Stimulated activated naive CD8-positive, alpha-beta T cell treated with anti-CD3 and anti-CD28 coated beads, Interleukin-15, Interleukin-2, amounts not matched to agents 100 ng/mL and 50 ng/mL, for 24 hours (primary cell): ENCODE measurements around the gene SMARCA2.

Experiments
- H3K27ac Mint-ChIP-seq: one replicate; pipeline ENCODE4 v1.8.0; 2021; ENCODE audit warnings: mild to moderate bottlenecking, mixed read lengths
- H3K27me3 Mint-ChIP-seq: one replicate; pipeline ENCODE4 v1.8.0; 2021; ENCODE audit warnings: mixed read lengths
- H3K36me3 Mint-ChIP-seq: one replicate; pipeline ENCODE4 v1.8.0; 2021; ENCODE audit warnings: low read depth, mixed read lengths
- H3K4me1 Mint-ChIP-seq: one replicate; pipeline ENCODE4 v1.8.0; 2021; ENCODE audit warnings: low read depth, mixed read lengths
- H3K4me3 Mint-ChIP-seq: one replicate; pipeline ENCODE4 v1.8.0; 2021; ENCODE audit warnings: mild to moderate bottlenecking, mixed read lengths
- H3K9me3 Mint-ChIP-seq: one replicate; pipeline ENCODE4 v1.8.0; 2021; ENCODE audit warnings: mixed read lengths

The SMARCA2 gene

DNA sequence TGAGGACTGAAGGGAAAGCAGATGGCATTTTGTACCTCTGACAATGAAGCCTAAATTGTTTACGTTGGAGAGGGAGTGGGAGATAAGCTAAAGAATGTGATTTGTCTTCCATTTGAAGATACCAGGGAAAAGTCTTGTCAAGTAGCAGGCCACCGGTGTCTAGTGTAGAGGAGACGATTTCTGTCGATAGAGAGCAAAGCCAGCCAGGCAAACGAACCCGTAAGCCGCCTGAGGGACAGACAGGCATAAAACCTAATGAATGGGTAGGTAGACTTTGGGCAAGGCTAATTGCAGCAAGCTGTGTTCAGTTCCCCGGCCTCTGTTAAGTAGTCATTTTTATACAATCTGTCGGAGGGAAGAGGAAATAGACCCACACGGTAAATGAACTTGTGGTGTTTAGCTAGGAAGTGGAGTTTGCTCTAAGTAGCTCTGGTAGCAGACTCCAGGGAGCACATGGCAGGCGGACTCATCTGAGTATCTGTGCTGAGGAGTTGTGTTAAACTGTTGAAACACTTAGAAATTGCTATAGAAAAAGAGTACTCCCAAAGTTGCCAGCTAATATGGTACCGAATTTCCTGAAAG, 28.8 kb downstream of the SMARCA2 start:
- peaks cover 53% of the 10 kb centered on the region for H3K4me1 Mint-ChIP-seq
- H3K27ac Mint-ChIP-seq, result peak overlapping the region; percentile 69
- no peaks in the 10 kb centered on the region for H3K9me3 Mint-ChIP-seq
- H3K27me3 Mint-ChIP-seq, result no peaks in the 10 kb centered on the region
- peak overlapping the region; percentile 35 for H3K4me3 Mint-ChIP-seq
- H3K36me3 Mint-ChIP-seq, result peaks cover 81% of the 10 kb centered on the region

DNA sequence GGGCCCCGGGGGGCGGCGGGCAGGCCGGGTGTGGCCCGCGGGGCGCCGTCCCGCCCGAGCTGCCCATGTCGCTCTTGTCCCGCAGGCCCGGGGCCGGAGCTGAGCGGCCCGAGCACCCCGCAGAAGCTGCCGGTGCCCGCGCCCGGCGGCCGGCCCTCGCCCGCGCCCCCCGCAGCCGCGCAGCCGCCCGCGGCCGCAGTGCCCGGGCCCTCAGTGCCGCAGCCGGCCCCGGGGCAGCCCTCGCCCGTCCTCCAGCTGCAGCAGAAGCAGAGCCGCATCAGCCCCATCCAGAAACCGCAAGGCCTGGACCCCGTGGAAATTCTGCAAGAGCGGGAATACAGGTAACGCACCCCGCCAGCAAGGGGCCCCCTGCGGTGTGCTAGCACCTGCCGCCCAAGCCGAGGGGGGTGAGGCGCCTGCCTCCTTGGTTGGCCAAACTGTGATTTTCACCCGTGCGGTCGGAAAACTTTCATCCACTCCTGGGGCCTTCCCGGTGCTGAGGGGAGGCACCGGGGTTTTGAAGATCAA, 32.1 kb downstream of the SMARCA2 start:
- H3K27ac Mint-ChIP-seq, result no peak overlapping the region
- peaks cover 60% of the 10 kb centered on the region for H3K4me1 Mint-ChIP-seq
- peaks cover 83% of the 10 kb centered on the region for H3K36me3 Mint-ChIP-seq
- H3K27me3 Mint-ChIP-seq, result no peaks in the 10 kb centered on the region
- H3K4me3 Mint-ChIP-seq, result no peak overlapping the region
- no peaks in the 10 kb centered on the region for H3K9me3 Mint-ChIP-seq

DNA sequence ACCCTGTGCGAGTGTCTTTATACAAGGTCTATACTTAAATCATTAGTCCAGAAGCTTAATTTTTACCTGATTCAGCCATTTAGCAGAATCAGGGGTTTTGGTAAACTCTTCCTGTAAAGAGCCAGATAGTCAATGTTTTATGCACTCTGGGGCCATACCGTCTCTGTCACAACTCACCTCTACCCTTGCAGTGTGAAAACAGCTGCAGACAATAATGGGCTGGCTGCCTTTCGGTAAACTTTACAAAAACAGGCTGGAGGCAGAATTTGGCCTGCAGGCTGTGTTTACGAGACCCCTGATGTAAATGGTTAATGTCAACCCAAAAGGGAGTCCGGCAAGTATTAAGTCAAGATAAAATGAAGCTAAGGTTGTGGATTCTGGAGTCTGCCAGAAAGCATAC, 32.8 kb downstream of the SMARCA2 start:
- Mint-ChIP-seq H3K27me3 (no peaks in the 10 kb centered on the region), H3K36me3 (peaks cover 76% of the 10 kb centered on the region), H3K4me1 (peaks cover 59% of the 10 kb centered on the region), H3K9me3 (no peaks in the 10 kb centered on the region), H3K4me3 (no peak overlapping the region), H3K27ac (no peak overlapping the region)

DNA sequence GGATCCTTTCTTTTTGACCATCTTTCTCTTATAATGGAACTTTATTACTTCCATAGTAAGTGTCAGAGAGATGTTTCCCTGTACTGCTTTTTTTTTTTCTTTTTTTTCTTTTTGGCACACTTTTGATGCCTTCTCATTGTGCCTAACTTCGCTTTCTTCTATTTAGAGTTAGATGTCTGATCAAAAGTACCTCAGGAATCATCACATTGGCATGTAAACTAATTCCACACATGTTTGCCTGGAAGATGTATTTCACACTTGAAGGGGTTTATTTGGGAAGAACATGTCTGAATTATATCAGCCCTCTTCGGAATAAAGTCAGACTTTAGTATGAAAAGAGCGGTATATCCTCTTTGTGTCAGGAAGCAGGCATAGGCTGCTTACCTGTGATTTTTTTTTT, 35.1 kb downstream of the SMARCA2 start:
- H3K4me3 Mint-ChIP-seq, result no peak overlapping the region
- no peaks in the 10 kb centered on the region for H3K27me3 Mint-ChIP-seq
- H3K9me3 Mint-ChIP-seq, result no peaks in the 10 kb centered on the region
- peaks cover 55% of the 10 kb centered on the region for H3K36me3 Mint-ChIP-seq
- H3K4me1 Mint-ChIP-seq, result peaks cover 59% of the 10 kb centered on the region
- peak overlapping the region; percentile 26 for H3K27ac Mint-ChIP-seq

DNA sequence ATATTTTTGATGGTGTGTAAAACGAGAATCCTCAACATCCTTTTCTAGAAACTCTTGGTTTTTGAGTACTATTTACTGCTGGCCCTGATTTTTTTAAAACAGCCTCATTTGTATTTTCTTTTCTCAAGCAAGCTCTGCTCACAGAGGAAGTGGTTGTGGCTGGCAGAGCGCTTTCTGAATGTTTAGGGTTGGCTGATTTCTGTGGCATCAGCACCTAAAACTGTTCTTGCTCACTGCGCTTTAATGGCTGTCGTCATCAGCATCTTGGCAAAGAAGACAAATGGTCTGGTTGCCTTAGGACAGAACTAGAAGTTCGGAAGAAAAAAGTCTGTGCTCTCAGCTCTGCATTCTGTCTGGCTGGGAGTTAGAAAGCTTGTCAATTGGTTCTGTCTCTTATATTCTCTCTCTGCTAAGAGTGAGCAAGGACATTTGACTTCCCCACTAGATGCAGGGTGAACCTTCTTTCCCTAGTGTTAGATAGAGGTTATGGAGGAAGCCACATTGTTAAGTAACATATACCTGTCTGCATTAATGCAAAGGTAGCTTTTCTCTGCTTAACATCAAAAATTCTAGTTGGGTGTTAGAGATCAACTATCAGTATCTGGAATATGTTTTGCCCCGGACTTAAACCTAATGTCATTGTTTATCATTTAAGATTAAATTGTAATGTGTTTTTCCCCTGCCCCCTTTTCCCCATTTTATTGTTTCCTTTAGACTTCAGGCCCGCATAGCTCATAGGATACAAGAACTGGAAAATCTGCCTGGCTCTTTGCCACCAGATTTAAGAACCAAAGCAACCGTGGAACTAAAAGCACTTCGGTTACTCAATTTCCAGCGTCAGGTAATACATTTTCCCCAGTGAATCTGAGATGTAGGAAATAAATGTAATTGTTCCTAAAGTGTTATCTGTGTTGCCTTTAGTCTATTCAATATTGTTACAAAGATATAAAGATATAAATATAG, 39.0 kb downstream of the SMARCA2 start:
- peak overlapping the region; percentile 84 for H3K27ac Mint-ChIP-seq
- no peaks in the 10 kb centered on the region for H3K27me3 Mint-ChIP-seq
- H3K36me3 Mint-ChIP-seq, result peaks cover 60% of the 10 kb centered on the region
- peaks cover 49% of the 10 kb centered on the region for H3K4me1 Mint-ChIP-seq
- H3K9me3 Mint-ChIP-seq, result no peaks in the 10 kb centered on the region
- H3K4me3 Mint-ChIP-seq, result peak overlapping the region; percentile 63

DNA sequence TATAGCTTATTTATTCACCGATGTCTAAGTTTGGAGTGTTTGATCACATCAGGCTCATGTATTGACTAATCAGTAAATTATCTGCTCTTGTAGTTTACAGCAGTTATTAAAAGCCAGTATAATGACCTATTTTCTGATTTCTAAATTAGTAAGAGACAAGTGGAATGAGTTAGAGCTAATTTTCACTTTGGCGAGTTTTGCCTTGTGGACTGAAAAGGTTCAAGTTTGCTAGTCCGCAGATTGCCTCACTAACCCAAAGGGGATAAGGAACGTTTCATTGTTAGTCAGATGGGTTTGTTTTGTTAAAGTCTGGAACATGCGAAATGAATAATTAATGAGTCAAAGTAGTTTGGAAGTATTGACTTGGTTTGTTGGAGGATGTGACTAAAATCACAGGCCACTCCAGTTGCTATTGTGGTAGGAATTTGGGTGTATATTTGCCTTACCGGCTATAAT, 40.1 kb downstream of the SMARCA2 start:
- Mint-ChIP-seq H3K4me1 (peaks cover 48% of the 10 kb centered on the region), H3K27ac (peak overlapping the region; percentile 71), H3K27me3 (no peaks in the 10 kb centered on the region), H3K36me3 (peaks cover 60% of the 10 kb centered on the region), H3K9me3 (no peaks in the 10 kb centered on the region), H3K4me3 (no peak overlapping the region)

DNA sequence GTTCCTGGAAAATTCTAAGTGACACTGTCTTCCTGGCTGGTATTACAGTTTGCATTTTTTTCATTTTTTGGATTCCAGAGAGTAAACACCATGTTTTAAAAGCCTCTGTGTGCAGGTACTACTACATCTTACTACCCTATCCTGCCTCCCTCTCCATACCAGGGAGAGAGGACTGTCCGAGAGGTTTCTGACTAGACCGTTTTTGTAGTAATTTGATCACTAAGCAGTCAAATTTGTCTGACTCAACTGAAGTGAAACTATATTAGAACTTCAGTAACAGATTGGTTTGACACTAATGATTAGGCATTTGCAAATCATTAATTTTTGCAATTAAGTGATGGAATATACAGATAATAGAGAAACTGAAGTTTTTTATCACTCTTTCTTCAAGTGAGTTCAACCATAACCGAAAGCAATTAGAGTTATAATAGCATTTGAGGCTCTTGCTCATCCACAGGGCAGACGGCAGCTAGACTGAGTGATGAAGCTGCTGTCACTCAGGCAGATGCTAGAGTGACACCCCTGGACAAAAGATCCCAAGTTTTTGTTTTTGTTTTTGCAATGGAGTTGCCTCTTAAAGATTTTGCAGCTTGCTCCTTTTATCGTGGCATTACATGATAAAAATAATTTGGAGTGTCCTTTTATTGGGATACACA, 44.3 kb downstream of the SMARCA2 start:
- peaks cover 22% of the 10 kb centered on the region for H3K4me1 Mint-ChIP-seq
- H3K27ac Mint-ChIP-seq, result no peak overlapping the region
- no peaks in the 10 kb centered on the region for H3K27me3 Mint-ChIP-seq
- peaks cover 76% of the 10 kb centered on the region for H3K36me3 Mint-ChIP-seq
- no peak overlapping the region for H3K4me3 Mint-ChIP-seq
- H3K9me3 Mint-ChIP-seq, result no peaks in the 10 kb centered on the region

DNA sequence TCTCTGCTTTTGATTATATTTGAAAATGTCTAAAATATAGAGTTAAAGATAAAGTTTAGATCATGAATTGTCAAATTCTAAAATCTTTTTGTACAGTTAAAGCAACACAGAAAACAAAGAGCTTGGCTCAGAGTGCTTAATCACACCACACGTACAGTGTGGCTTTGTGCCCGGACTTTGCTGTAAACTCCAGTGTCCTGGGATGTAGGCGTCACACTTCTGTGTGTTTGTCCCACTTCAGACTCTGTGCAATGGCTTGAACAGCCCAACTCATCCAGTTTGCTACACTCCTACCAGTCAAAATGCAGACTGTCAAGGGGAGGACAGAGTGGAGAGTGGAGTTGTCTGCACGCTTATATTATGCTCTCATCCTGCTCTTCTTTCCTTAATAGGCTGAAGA, 45.3 kb downstream of the SMARCA2 start:
- Mint-ChIP-seq H3K27me3 (no peaks in the 10 kb centered on the region), H3K4me3 (no peak overlapping the region), H3K9me3 (no peaks in the 10 kb centered on the region), H3K27ac (no peak overlapping the region), H3K36me3 (peaks cover 78% of the 10 kb centered on the region), H3K4me1 (peaks cover 14% of the 10 kb centered on the region)

DNA sequence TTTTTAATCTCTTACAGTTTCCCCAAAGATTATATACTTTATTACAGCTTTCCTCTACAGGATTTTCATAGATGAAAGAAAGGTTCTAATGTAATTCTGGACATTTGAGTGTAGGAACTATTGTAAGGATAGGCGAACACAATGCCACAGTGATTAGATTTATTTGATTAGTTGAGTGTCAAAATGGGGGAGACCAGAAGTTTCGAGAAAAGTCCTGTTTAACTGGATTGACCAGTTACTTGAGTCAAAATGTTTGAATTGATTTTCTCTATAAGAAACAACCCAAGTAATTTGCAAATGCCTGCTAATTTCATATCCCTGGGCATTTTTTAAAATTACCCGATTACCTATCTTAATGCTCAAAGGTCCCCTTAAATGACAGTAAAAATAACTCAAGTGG, 50.6 kb downstream of the SMARCA2 start:
- H3K4me3 Mint-ChIP-seq, result no peak overlapping the region
- peaks cover 54% of the 10 kb centered on the region for H3K36me3 Mint-ChIP-seq
- peak overlapping the region; percentile 6 for H3K27ac Mint-ChIP-seq
- no peaks in the 10 kb centered on the region for H3K9me3 Mint-ChIP-seq
- H3K4me1 Mint-ChIP-seq, result peaks cover 15% of the 10 kb centered on the region
- H3K27me3 Mint-ChIP-seq, result no peaks in the 10 kb centered on the region

DNA sequence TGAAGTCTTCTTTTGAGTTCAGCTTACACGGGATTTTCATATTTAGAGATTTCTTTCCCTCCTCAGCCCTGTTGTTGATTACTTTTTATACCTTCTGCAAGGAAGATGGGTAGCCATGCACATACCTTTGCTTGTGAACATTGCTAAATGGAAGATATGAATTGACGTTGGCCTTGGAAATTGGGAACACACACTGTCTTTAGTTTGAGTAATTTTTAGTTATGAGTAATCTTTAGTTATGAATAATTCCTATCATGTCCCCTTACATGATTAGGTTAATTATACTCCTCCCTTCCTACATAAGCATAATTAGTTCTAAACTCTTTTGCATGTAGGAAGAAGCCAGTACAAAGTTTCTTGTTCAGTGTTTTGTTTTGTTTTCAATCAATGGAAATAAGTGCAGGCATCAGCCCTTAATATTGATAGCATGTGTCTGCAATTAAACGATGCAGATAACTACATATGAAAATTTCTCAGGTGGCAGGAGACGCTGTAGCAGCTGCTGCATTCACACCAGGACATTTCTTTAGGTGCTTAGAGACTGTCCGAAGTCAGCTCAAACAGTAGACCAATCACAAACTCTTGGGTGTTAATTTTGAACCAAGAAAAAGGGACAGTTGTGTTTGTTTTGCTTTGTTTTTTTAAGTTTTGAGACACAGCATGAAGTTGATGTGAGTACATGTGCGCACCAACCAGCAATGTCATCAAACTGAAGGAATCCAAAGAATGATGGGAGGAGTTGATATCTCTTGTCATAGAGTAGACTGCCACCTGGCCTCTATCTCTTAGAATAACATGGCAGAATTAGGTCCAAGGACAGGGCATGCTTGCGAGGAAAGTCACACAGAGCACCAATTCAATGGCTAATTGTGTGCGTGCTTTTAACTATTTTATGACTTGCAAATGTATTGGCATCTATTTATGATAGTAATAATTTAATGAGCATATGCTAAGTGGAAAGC, 51.4 kb downstream of the SMARCA2 start:
- H3K27ac Mint-ChIP-seq, result peak overlapping the region; percentile 67
- no peaks in the 10 kb centered on the region for H3K27me3 Mint-ChIP-seq
- peaks cover 54% of the 10 kb centered on the region for H3K36me3 Mint-ChIP-seq
- peaks cover 15% of the 10 kb centered on the region for H3K4me1 Mint-ChIP-seq
- no peaks in the 10 kb centered on the region for H3K9me3 Mint-ChIP-seq
- no peak overlapping the region for H3K4me3 Mint-ChIP-seq

DNA sequence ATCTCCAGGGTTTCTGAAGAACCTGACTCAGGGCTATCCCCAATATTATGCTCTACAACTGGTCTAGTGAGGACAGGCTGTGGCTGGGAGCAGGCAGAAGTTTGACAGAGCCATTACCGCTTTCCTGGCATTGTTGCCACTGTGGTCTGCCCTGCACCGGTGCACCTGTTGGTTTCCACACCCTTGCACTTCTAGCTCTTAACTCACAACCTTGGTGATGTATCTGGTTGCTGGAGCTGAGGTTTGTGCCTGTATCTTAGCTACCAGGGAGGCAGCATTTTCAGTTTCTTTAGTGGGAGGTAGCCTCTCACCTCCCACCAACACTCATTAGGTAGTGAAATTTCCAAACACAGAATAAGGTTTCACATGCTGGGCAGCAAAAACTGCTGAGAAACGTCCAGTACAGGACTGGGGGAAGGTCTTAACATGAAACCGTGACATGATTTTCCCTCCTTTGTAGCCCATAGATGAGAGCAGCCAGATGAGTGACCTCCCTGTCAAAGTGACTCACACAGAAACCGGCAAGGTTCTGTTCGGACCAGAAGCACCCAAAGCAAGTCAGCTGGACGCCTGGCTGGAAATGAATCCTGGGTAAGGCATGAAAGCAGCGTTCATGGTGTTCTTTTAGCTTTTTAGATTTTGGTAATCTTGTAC, 57.7 kb downstream of the SMARCA2 start:
- Mint-ChIP-seq H3K9me3 (no peaks in the 10 kb centered on the region), H3K27ac (no peak overlapping the region), H3K4me1 (peaks cover 10% of the 10 kb centered on the region), H3K27me3 (no peaks in the 10 kb centered on the region), H3K36me3 (peaks cover 83% of the 10 kb centered on the region), H3K4me3 (no peak overlapping the region)

DNA sequence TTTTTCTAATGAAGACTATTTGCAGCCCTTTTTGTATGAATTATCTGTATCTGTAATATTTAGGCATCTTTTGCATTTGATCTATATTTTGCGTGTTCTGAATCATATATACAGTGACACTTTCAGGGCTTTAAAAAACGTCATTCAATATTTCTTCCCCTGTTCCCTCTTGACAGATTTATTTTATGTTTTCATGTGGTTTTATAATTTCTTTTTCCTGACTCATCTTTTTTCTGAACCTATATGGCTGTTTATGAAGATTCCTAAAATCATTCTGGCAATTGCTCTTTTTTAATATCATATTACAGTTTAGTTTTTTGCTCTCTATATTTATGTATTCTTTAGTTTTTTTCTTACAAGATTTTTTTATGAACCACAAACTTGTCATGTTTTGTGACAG, 67.6 kb downstream of the SMARCA2 start:
- H3K9me3 Mint-ChIP-seq, result no peaks in the 10 kb centered on the region
- peak overlapping the region; percentile 28 for H3K27ac Mint-ChIP-seq
- H3K36me3 Mint-ChIP-seq, result peaks cover 86% of the 10 kb centered on the region
- H3K4me3 Mint-ChIP-seq, result no peak overlapping the region
- peaks cover 19% of the 10 kb centered on the region for H3K4me1 Mint-ChIP-seq
- H3K27me3 Mint-ChIP-seq, result no peaks in the 10 kb centered on the region

DNA sequence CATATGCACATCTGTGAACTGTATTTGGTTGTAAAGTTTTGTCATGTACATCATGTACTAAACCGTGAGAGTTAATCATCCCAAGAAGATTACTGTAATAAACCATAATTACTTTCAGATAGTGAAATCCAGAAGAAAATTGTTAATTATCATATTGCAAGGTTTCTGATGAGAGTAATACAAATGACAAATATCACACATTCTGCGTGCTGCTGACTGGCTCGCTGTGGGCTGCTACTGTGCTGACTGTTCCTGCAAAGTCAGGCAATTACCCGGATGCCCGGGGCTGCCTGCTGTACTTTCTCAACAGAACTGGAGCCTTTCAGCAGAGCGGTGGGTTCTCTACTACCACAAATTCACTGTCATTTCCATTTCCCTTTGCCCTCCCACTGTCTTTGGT, 68.3 kb downstream of the SMARCA2 start:
- Mint-ChIP-seq H3K4me3 (no peak overlapping the region), H3K27me3 (no peaks in the 10 kb centered on the region), H3K27ac (no peak overlapping the region), H3K36me3 (peaks cover 88% of the 10 kb centered on the region), H3K4me1 (peaks cover 21% of the 10 kb centered on the region), H3K9me3 (no peaks in the 10 kb centered on the region)

DNA sequence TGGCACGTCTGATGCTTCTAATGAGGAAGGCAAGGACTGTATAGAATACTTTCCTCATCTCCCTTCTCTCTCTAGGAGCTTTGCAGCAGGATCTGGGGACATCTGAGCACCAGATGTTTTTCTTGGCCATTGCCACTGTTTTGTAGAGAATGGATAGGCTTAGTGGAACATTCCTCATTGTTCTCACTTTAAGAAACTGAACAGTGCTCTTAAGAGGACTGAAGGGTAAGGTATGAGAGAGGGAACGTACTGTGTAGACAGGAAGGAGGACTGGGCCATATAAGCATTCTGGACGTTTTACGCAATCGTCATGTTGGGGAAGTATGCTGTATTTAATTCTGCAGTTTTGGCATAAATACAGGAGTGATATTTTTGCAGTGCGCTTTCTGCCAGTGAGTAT, 70.6 kb downstream of the SMARCA2 start:
- Mint-ChIP-seq H3K36me3 (peaks cover 87% of the 10 kb centered on the region), H3K4me3 (no peak overlapping the region), H3K27ac (no peak overlapping the region), H3K4me1 (peaks cover 21% of the 10 kb centered on the region), H3K27me3 (no peaks in the 10 kb centered on the region), H3K9me3 (no peaks in the 10 kb centered on the region)
